GM23338 (cell line): ENCODE measurements around the gene MAP3K7CL. TPM values are rescaled to one million over a fixed set of nuclear protein-coding genes. Genes with fewer than 3 reads are reported as not detected.

ENCODE experiments used
- ATAC-seq: fragments of 200-7000 bp; cut with Tn5 transposase; 3 replicates; pipeline ENCODE4 v1.9.1; 2020
- DNase-seq: peaks from one replicate; pipeline ENCODE4 v3.0.0-alpha.2; 2015; ENCODE audit warnings: low spot score
- H2AFZ ChIP-seq: fragments of 200-600 bp; sonication (generic); 2 replicates; pipeline ENCODE4 v1.8.0; 2016; ENCODE audit warnings: antibody characterized with exemption, mild to moderate bottlenecking, moderate library complexity
- H3F3A ChIP-seq: fragments of 200-600 bp; sonication (generic); replicated peaks from 2 replicates; pipeline ENCODE4 v1.8.0; 2017; ENCODE audit warnings: antibody characterized with exemption, mixed run types, low read depth
- H3K27ac ChIP-seq: fragments of 200-600 bp; sonication (generic); 2 replicates; pipeline ENCODE4 v1.6.1; 2016; ENCODE audit warnings: low read depth
- H3K27me3 ChIP-seq: fragments of 200-600 bp; sonication (generic); 2 replicates; pipeline ENCODE4 v1.8.0; 2016; ENCODE audit warnings: mild to moderate bottlenecking, mixed run types, moderate library complexity; ENCODE audit not compliant: insufficient read depth
- H3K36me3 ChIP-seq: fragments of 200-600 bp; sonication (generic); 2 replicates; pipeline ENCODE4 v1.8.0; 2016; ENCODE audit warnings: mild to moderate bottlenecking; ENCODE audit not compliant: insufficient read depth
- H3K4me1 ChIP-seq: fragments of 200-600 bp; sonication (generic); 2 replicates; pipeline ENCODE4 v1.8.0; 2016; ENCODE audit warnings: mild to moderate bottlenecking, moderate library complexity; ENCODE audit not compliant: insufficient read depth
- H3K4me2 ChIP-seq: fragments of 200-600 bp; sonication (generic); 2 replicates; pipeline ENCODE4 v1.7.1; 2017; ENCODE audit warnings: mixed run types
- H3K4me3 ChIP-seq: fragments of 200-600 bp; sonication (generic); 2 replicates; pipeline ENCODE4 v1.6.1; 2016; ENCODE audit warnings: mixed run types
- H3K79me2 ChIP-seq: fragments of 200-600 bp; sonication (generic); replicated peaks from 2 replicates; pipeline ENCODE4 v1.8.0; 2017; ENCODE audit warnings: mild to moderate bottlenecking; ENCODE audit not compliant: insufficient read depth
- H3K9me2 ChIP-seq: fragments of 200-600 bp; sonication (generic); 2 replicates; pipeline ENCODE4 v1.8.0; 2017; ENCODE audit not compliant: insufficient read depth
- H4K20me1 ChIP-seq: fragments of 200-600 bp; sonication (generic); replicated peaks from 2 replicates; pipeline ENCODE4 v1.8.0; 2017; ENCODE audit warnings: mild to moderate bottlenecking; ENCODE audit not compliant: insufficient read depth
- H3K27ac Mint-ChIP-seq: 2 replicates; pipeline ENCODE4 v1.8.0; 2020; ENCODE audit warnings: inconsistent platforms, mild to moderate bottlenecking, moderate library complexity, mixed read lengths
- H3K27me3 Mint-ChIP-seq: 3 replicates; pipeline ENCODE4 v1.8.0; 2022; ENCODE audit warnings: low read depth, mild to moderate bottlenecking, moderate library complexity, mixed read lengths, inconsistent platforms; ENCODE audit not compliant: insufficient read depth, poor library complexity
- H3K36me3 Mint-ChIP-seq: 3 replicates; pipeline ENCODE4 v1.8.0; 2021; ENCODE audit warnings: low read depth, mild to moderate bottlenecking, inconsistent platforms, moderate library complexity, mixed read lengths
- H3K4me1 Mint-ChIP-seq: 3 replicates; pipeline ENCODE4 v1.8.0; 2020; ENCODE audit warnings: mild to moderate bottlenecking, inconsistent platforms, mixed read lengths
- H3K4me3 Mint-ChIP-seq: 3 replicates; pipeline ENCODE4 v1.8.0; 2021; ENCODE audit warnings: moderate library complexity, mild to moderate bottlenecking, inconsistent platforms, mixed read lengths
- H3K9me3 Mint-ChIP-seq: 3 replicates; pipeline ENCODE4 v1.8.0; 2020; ENCODE audit warnings: moderate library complexity, mild to moderate bottlenecking, inconsistent platforms, mixed read lengths
- CREB1 ChIP-seq: fragments of 250-450 bp; sonication (Bioruptor Pico); IDR thresholded peaks from 2 replicates; pipeline ENCODE4 v1.5.0; 2020; ENCODE audit warnings: low read depth, mild to moderate bottlenecking, moderate library complexity
- EZH2 ChIP-seq: fragments of 200-600 bp; sonication (generic); IDR thresholded peaks from one replicate; pipeline ENCODE4 v1.8.0; 2017; ENCODE audit warnings: antibody characterized with exemption, mild to moderate bottlenecking, low read depth; ENCODE audit not compliant: unreplicated experiment
- EZH2phosphoT487 ChIP-seq: fragments of 200-600 bp; sonication (generic); IDR thresholded peaks from one replicate; pipeline ENCODE4 v1.8.1; 2018; ENCODE audit warnings: antibody characterized with exemption; ENCODE audit not compliant: unreplicated experiment
- JUNB ChIP-seq: IDR thresholded peaks from one replicate; pipeline ENCODE4 v1.6.1; 2016; ENCODE audit warnings: antibody characterized with exemption; ENCODE audit not compliant: unreplicated experiment
- NANOG ChIP-seq: IDR thresholded peaks from 2 replicates; pipeline ENCODE4 v1.6.1; 2016; ENCODE audit warnings: antibody characterized with exemption, borderline replicate concordance
- POLR2AphosphoS5 ChIP-seq: IDR thresholded peaks from 2 replicates; pipeline ENCODE4 v1.6.1; 2016; ENCODE audit warnings: antibody characterized with exemption, low read depth
- STAT1 ChIP-seq: IDR thresholded peaks from one replicate; pipeline ENCODE4 v1.6.1; 2016; ENCODE audit warnings: antibody characterized with exemption; ENCODE audit not compliant: unreplicated experiment
- ZNF114 ChIP-seq: fragments of 250-450 bp; sonication (Bioruptor Pico); IDR thresholded peaks from 2 replicates; pipeline ENCODE4 v1.5.0; 2020; ENCODE audit warnings: mild to moderate bottlenecking, moderate library complexity
- ZNF331 ChIP-seq: fragments of 250-450 bp; sonication (Bioruptor Pico); IDR thresholded peaks from 2 replicates; pipeline ENCODE4 v1.5.0; 2020; ENCODE audit warnings: low read depth, mild to moderate bottlenecking, moderate library complexity
- polyA plus RNA-seq: library from polyadenylated mRNA; unstranded; fragments of >200 nt; fragmentation: Nextera tagmentation; extraction: Ambion mirVana; gene quantifications from 2 replicates; pipeline ENCODE4 v1.2.1, GENCODE V29; 2016
- total RNA-seq: library from RNA; depleted of rRNA; stranded (reverse); fragments of >200 nt; shearing (Covaris generic); gene quantifications from 2 replicates; pipeline ENCODE4 v1.2.3, GENCODE V29; 2014
- TF ChIP-seq, protein P1 (sequence below): IDR thresholded peaks from one replicate; pipeline ENCODE4 v1.6.1; 2018; ENCODE audit warnings: antibody characterized with exemption; ENCODE audit not compliant: unreplicated experiment
- TF ChIP-seq, protein P2 (sequence below): fragments of 250-450 bp; sonication (Bioruptor Pico); IDR thresholded peaks from 2 replicates; pipeline ENCODE4 v1.5.0; 2020; ENCODE audit warnings: mild to moderate bottlenecking, moderate library complexity
- TF ChIP-seq, protein P3 (sequence below), 2 experiments: fragments of 200-600 bp in 1 of 2; sonication (generic) in 1 of 2; conservative IDR thresholded peaks; 2 replicates each; pipeline versions ENCODE4 v1.5.1 to v1.6.1; 2016 to 2017; ENCODE audit warnings: antibody characterized with exemption in 2 of 2, low read depth in 2 of 2, mild to moderate bottlenecking in 2 of 2, moderate library complexity in 1 of 2
- TF ChIP-seq, protein P4 (sequence below): IDR thresholded peaks from 2 replicates; pipeline ENCODE4 v1.6.1; 2016; ENCODE audit warnings: antibody characterized with exemption

MAP3K7CL gene
- total and polyA plus RNA-seq, 2 experiments from 2014 or later: 2.4 to 3.6 TPM

DNA sequence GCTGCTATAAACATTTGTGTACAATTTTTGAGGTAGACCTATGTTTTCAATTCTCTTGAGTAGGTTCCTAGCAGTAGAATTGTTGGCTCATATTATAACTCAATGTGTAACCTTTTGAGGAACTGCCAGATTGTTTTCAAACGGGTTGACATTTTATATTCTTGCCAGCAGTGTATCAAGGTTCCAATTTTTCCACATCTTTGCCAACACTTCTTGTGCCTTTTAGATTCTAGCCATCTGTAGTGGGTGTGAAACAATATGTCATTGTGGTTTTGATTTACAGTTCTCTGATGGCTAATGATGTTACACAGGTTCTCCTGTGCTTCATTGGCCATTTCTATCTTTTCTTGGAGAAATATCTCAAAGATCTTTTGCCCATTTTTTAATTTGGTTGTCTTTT is 36.4 kb downstream of the MAP3K7CL start:
- Mint-ChIP-seq H3K4me1 (no peaks in the 10 kb centered on the region), H3K9me3 (no peaks in the 10 kb centered on the region), H3K27ac (no peak overlapping the region), H3K4me3 (no peak overlapping the region), H3K27me3 (no peaks in the 10 kb centered on the region), H3K36me3 (no peaks in the 10 kb centered on the region)
- Histone ChIP-seq H3K27me3 (no peaks in the 10 kb centered on the region), H3F3A (no peaks in the 10 kb centered on the region), H3K4me3 (no peak overlapping the region), H3K36me3 (no peaks in the 10 kb centered on the region), H3K27ac (no peak overlapping the region), H2AFZ (no peak overlapping the region), H3K79me2 (no peaks in the 10 kb centered on the region), H3K9me2 (no peaks in the 10 kb centered on the region), H3K4me1 (no peaks in the 10 kb centered on the region), H3K4me2 (no peak overlapping the region), H4K20me1 (no peaks in the 10 kb centered on the region)
- DNase-seq (no peak), ATAC-seq (no peak)
- TF ChIP-seq JUNB: no peak
- no peak for TF ChIP-seq POLR2AphosphoS5
- TF ChIP-seq, protein P1, sequence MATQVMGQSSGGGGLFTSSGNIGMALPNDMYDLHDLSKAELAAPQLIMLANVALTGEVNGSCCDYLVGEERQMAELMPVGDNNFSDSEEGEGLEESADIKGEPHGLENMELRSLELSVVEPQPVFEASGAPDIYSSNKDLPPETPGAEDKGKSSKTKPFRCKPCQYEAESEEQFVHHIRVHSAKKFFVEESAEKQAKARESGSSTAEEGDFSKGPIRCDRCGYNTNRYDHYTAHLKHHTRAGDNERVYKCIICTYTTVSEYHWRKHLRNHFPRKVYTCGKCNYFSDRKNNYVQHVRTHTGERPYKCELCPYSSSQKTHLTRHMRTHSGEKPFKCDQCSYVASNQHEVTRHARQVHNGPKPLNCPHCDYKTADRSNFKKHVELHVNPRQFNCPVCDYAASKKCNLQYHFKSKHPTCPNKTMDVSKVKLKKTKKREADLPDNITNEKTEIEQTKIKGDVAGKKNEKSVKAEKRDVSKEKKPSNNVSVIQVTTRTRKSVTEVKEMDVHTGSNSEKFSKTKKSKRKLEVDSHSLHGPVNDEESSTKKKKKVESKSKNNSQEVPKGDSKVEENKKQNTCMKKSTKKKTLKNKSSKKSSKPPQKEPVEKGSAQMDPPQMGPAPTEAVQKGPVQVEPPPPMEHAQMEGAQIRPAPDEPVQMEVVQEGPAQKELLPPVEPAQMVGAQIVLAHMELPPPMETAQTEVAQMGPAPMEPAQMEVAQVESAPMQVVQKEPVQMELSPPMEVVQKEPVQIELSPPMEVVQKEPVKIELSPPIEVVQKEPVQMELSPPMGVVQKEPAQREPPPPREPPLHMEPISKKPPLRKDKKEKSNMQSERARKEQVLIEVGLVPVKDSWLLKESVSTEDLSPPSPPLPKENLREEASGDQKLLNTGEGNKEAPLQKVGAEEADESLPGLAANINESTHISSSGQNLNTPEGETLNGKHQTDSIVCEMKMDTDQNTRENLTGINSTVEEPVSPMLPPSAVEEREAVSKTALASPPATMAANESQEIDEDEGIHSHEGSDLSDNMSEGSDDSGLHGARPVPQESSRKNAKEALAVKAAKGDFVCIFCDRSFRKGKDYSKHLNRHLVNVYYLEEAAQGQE: no peak
- TF ChIP-seq, protein P2, sequence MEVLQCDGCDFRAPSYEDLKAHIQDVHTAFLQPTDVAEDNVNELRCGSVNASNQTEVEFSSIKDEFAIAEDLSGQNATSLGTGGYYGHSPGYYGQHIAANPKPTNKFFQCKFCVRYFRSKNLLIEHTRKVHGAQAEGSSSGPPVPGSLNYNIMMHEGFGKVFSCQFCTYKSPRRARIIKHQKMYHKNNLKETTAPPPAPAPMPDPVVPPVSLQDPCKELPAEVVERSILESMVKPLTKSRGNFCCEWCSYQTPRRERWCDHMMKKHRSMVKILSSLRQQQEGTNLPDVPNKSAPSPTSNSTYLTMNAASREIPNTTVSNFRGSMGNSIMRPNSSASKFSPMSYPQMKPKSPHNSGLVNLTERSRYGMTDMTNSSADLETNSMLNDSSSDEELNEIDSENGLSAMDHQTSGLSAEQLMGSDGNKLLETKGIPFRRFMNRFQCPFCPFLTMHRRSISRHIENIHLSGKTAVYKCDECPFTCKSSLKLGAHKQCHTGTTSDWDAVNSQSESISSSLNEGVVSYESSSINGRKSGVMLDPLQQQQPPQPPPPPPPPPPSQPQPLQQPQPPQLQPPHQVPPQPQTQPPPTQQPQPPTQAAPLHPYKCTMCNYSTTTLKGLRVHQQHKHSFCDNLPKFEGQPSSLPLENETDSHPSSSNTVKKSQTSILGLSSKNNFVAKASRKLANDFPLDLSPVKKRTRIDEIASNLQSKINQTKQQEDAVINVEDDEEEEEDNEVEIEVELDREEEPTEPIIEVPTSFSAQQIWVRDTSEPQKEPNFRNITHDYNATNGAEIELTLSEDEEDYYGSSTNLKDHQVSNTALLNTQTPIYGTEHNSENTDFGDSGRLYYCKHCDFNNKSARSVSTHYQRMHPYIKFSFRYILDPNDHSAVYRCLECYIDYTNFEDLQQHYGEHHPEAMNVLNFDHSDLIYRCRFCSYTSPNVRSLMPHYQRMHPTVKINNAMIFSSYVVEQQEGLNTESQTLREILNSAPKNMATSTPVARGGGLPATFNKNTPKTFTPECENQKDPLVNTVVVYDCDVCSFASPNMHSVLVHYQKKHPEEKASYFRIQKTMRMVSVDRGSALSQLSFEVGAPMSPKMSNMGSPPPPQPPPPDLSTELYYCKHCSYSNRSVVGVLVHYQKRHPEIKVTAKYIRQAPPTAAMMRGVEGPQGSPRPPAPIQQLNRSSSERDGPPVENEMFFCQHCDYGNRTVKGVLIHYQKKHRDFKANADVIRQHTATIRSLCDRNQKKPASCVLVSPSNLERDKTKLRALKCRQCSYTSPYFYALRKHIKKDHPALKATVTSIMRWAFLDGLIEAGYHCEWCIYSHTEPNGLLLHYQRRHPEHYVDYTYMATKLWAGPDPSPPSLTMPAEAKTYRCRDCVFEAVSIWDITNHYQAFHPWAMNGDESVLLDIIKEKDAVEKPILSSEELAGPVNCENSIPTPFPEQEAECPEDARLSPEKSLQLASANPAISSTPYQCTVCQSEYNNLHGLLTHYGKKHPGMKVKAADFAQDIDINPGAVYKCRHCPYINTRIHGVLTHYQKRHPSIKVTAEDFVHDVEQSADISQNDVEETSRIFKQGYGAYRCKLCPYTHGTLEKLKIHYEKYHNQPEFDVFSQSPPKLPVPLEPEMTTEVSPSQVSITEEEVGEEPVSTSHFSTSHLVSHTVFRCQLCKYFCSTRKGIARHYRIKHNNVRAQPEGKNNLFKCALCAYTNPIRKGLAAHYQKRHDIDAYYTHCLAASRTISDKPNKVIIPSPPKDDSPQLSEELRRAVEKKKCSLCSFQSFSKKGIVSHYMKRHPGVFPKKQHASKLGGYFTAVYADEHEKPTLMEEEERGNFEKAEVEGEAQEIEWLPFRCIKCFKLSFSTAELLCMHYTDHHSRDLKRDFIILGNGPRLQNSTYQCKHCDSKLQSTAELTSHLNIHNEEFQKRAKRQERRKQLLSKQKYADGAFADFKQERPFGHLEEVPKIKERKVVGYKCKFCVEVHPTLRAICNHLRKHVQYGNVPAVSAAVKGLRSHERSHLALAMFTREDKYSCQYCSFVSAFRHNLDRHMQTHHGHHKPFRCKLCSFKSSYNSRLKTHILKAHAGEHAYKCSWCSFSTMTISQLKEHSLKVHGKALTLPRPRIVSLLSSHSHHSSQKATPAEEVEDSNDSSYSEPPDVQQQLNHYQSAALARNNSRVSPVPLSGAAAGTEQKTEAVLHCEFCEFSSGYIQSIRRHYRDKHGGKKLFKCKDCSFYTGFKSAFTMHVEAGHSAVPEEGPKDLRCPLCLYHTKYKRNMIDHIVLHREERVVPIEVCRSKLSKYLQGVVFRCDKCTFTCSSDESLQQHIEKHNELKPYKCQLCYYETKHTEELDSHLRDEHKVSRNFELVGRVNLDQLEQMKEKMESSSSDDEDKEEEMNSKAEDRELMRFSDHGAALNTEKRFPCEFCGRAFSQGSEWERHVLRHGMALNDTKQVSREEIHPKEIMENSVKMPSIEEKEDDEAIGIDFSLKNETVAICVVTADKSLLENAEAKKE (CRISPR knock-in tag): no peak
- TF ChIP-seq EZH2phosphoT487: no peak
- TF ChIP-seq, protein P3, sequence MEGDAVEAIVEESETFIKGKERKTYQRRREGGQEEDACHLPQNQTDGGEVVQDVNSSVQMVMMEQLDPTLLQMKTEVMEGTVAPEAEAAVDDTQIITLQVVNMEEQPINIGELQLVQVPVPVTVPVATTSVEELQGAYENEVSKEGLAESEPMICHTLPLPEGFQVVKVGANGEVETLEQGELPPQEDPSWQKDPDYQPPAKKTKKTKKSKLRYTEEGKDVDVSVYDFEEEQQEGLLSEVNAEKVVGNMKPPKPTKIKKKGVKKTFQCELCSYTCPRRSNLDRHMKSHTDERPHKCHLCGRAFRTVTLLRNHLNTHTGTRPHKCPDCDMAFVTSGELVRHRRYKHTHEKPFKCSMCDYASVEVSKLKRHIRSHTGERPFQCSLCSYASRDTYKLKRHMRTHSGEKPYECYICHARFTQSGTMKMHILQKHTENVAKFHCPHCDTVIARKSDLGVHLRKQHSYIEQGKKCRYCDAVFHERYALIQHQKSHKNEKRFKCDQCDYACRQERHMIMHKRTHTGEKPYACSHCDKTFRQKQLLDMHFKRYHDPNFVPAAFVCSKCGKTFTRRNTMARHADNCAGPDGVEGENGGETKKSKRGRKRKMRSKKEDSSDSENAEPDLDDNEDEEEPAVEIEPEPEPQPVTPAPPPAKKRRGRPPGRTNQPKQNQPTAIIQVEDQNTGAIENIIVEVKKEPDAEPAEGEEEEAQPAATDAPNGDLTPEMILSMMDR (conservative IDR thresholded peaks at IDR 0.05; ENCODE audit: low read depth in 2 of 2): no peak
- TF ChIP-seq NANOG: no peak
- no peak for TF ChIP-seq ZNF114 (CRISPR knock-in tag)
- TF ChIP-seq ZNF331 (CRISPR knock-in tag): no peak
- TF ChIP-seq CREB1 (CRISPR knock-in tag): no peak
- TF ChIP-seq, protein P4, sequence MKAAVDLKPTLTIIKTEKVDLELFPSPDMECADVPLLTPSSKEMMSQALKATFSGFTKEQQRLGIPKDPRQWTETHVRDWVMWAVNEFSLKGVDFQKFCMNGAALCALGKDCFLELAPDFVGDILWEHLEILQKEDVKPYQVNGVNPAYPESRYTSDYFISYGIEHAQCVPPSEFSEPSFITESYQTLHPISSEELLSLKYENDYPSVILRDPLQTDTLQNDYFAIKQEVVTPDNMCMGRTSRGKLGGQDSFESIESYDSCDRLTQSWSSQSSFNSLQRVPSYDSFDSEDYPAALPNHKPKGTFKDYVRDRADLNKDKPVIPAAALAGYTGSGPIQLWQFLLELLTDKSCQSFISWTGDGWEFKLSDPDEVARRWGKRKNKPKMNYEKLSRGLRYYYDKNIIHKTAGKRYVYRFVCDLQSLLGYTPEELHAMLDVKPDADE: no peak
- no peak for TF ChIP-seq STAT1
- no peak for TF ChIP-seq EZH2
